Testis (tissue), 2 donors: Measurements from ENCODE around the gene C7.

Experiments used
- CTCF ChIP-seq, 3 experiments: fragments of 450-650 bp in 2 of 3; fragments of 200-600 bp in 1 of 3; sonication (generic) in 1 of 3; IDR thresholded peaks; one replicate each; pipeline ENCODE4 v1.5.1; 2016 to 2019; ENCODE audit warnings: antibody characterized with exemption in 3 of 3, mild to moderate bottlenecking in 2 of 3, moderate library complexity in 1 of 3
- POLR2A ChIP-seq: fragments of 450-650 bp; IDR thresholded peaks from one replicate; pipeline ENCODE4 v1.6.1; 2017; ENCODE audit warnings: antibody characterized with exemption, mild to moderate bottlenecking, moderate library complexity

GRCh38 chr5:40882291-40882690 is 27.0 kb upstream of the C7 start:
- TF ChIP-seq CTCF (IDR thresholded peaks at IDR 0.05) (no peak), POLR2A (no peak)
